ENCODE data around the gene ICA1L.

Gene ICA1L

GRCh38 chr2:202786842-202787241, 84.7 kb downstream of the ICA1L start:
- DNase-seq, result no peak

GRCh38 chr2:202782940-202783558, 88.5 kb downstream of the ICA1L start:
- no peak for DNase-seq

GRCh38 chr2:202780514-202781021, 91.0 kb downstream of the ICA1L start:
- DNase-seq, result no peak

GRCh38 chr2:202778217-202778616, 93.3 kb downstream of the ICA1L start:
- DNase-seq, result no peak

- DNase-seq, result no peak
Measured at GRCh38 chr2:202774104-202774503, 97.5 kb downstream of the ICA1L start.

GRCh38 chr2:202773301-202773973, 98.1 kb downstream of the ICA1L start:
- DNase-seq, result no peak

GRCh38 chr2:202771741-202772460, 99.7 kb downstream of the ICA1L start:
- no peak for DNase-seq

- DNase-seq, result no peak
Measured at GRCh38 chr2:202771336-202771735, 100.2 kb downstream of the ICA1L start.

- DNase-seq, result no peak
Measured at GRCh38 chr2:202769201-202769600, 102.4 kb downstream of the ICA1L start.

GRCh38 chr2:202768273-202768672, 103.3 kb downstream of the ICA1L start:
- DNase-seq, result no peak

GRCh38 chr2:202765436-202765835, 106.1 kb downstream of the ICA1L start:
- no peak for DNase-seq

- no peak for DNase-seq
Measured at GRCh38 chr2:202764991-202765390, 106.6 kb downstream of the ICA1L start.

- DNase-seq, result no peak
Measured at GRCh38 chr2:202763916-202764315, 107.7 kb downstream of the ICA1L start.

- DNase-seq, result no peak
Measured at GRCh38 chr2:202762556-202762955, 109.0 kb downstream of the ICA1L start.

- no peak for DNase-seq
Measured at GRCh38 chr2:202760848-202761247, 110.7 kb downstream of the ICA1L start.

- no peak for DNase-seq
Measured at GRCh38 chr2:202758604-202759003, 113.0 kb downstream of the ICA1L start.

GRCh38 chr2:202758128-202758527, 113.4 kb downstream of the ICA1L start:
- DNase-seq, result no peak

- DNase-seq, result no peak
Measured at GRCh38 chr2:202757339-202757738, 114.2 kb downstream of the ICA1L start.

GRCh38 chr2:202756598-202756997, 115.0 kb downstream of the ICA1L start:
- DNase-seq, result no peak

- no peak for DNase-seq
Measured at GRCh38 chr2:202754936-202755335, 116.6 kb downstream of the ICA1L start.

- DNase-seq, result no peak
Measured at GRCh38 chr2:202752071-202752470, 119.5 kb downstream of the ICA1L start.

GRCh38 chr2:202750763-202751427, 120.7 kb downstream of the ICA1L start:
- no peak for DNase-seq

Measured in anterior cingulate cortex (tissue), 58 donors.